HG02678 (cell line): Measurements from ENCODE around the gene ZC3H14.
"Not testable (repeated sequence)": the region's sequence is repeated elsewhere in the genome, so short reads cannot be mapped to it uniquely, and the experiment has no call there.

Experiments used
- ATAC-seq: cut with Tn5 transposase; IDR thresholded peaks from one replicate; pipeline ENCODE4 v1.9.1; 2021; ENCODE audit warnings: mild to moderate bottlenecking, moderate library complexity; ENCODE audit not compliant: unreplicated experiment

ZC3H14 gene, protein sequence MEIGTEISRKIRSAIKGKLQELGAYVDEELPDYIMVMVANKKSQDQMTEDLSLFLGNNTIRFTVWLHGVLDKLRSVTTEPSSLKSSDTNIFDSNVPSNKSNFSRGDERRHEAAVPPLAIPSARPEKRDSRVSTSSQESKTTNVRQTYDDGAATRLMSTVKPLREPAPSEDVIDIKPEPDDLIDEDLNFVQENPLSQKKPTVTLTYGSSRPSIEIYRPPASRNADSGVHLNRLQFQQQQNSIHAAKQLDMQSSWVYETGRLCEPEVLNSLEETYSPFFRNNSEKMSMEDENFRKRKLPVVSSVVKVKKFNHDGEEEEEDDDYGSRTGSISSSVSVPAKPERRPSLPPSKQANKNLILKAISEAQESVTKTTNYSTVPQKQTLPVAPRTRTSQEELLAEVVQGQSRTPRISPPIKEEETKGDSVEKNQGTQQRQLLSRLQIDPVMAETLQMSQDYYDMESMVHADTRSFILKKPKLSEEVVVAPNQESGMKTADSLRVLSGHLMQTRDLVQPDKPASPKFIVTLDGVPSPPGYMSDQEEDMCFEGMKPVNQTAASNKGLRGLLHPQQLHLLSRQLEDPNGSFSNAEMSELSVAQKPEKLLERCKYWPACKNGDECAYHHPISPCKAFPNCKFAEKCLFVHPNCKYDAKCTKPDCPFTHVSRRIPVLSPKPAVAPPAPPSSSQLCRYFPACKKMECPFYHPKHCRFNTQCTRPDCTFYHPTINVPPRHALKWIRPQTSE

GRCh38 chr14:88562831-88563686 is at the start of gene ZC3H14:
Gene ZC3H14 (plus strand): TSS chr14:88563037. CDS start chr14:88563134, 97 bp downstream.
- peak; percentile 94 for ATAC-seq

- ATAC-seq: no peak
These were observed 47.2 kb upstream of the ZC3H14 start for GRCh38 chr14:88515499-88516221.

GRCh38 chr14:88516861-88517357 is 45.9 kb upstream of the ZC3H14 start:
- ATAC-seq: no peak

DNA sequence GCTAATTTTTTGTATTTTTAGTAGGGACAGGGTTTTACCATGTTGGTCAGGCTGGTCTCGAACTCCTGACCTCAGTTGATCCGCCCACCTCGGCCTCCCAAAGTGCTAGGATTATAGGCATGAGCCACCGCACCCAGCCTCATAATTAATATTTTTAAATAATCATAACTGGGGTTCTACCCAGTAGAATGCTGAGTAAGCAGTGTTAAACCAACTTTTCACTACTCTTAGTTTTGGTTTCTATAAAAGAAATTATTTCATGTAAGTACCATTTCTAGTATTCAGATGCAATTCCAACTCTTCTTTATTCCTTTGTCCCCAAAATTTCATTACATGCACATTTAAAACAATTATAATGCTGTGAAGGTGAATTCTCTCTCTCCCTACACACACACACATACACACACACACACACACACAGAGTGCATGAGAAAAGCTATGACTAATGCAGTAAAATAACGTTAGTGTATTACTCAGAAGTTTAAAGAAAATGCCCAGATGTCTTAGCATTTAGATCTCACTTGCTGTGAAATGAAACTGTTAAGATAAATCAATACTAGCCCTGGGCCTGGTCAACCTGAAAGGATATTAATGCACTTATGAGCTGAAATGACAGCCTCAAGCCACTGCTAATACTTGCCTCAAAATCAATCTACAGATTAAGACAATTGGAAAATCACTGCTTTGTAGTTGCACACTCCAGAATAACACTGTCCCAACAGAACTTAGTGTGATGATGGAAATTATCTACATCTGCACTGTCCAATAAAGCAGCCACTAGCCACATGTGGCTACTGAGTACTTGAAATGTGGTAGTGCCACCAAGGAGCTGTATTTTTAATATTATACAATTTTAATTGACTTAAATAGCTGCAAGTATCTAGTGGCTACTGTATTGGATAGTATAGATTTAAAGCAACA is 44.0 kb upstream of the ZC3H14 start:
- no peak for ATAC-seq

- no peak for ATAC-seq
These were observed 42.9 kb upstream of the ZC3H14 start for GRCh38 chr14:88519907-88520306.

GRCh38 chr14:88521818-88522217 is 41.0 kb upstream of the ZC3H14 start:
- ATAC-seq: no peak

- ATAC-seq: no peak
These were observed 40.4 kb upstream of the ZC3H14 start for GRCh38 chr14:88522393-88522792.

DNA sequence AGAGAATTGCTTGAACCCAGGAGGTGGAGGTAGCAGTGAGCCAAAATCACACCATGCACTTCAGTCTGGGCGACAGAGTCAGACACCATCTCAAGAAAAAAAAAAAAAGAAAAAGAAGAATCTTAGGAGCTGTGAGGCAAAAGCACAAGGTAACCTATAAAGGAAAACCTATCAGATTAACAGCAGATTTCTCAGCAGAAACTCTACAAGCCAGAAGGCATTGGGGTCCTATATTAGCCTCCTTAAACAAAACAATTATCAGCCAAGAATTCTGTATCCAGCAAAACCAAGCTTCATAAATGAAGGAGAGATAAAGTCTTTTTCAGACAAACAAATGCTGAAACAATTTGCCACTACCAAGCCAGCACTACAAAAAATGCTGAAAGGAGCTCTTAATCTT is 32.9 kb upstream of the ZC3H14 start:
- ATAC-seq: not testable (repeated sequence)

DNA sequence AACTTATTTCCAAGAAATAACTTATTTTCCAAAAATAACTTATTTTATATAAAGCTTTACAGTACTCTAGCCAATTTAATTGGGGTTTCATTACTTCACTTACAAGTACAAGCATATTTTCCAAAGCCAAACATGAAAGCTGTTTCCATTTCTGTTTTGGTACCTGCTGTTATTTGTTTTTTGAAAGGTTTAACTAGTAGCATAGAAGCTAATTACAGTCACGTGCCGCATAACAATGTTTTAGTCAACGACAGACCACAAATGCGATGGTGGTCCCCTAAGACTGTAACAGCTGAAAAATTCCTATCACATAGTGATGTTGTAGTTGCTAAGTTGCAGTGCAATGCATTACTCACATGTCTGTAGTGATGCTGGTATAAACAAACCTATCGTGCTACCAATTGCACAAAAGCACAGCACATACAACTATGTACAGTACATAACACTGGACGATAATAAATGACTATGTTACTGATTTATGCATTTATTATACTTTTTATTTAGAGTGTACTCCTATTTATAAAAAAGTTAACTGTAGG is 29.7 kb upstream of the ZC3H14 start:
- no peak for ATAC-seq

- no peak for ATAC-seq
These were observed 27.7 kb upstream of the ZC3H14 start for GRCh38 chr14:88535149-88535548.

GRCh38 chr14:88535813-88536212 is 27.0 kb upstream of the ZC3H14 start:
- ATAC-seq: no peak

DNA sequence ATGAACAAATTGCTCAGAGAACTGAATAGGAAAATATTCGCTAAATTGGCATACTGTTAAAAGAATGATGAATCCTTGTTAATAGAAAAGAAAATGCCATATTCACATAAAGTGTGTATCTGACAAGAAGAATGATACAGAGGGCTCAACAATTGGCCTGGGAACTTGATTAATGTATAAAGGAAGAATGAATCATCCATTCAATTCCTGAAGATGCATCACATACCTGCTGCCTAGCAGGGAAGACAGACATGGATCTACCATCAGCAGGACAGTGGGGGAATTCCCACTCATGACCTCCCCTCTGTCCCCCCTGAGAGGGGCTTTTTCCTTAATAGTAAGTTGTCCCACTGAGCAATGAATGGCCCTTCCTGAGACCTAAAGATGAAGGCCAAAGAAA is 21.5 kb upstream of the ZC3H14 start:
- no peak for ATAC-seq

- ATAC-seq: no peak
These were observed 19.7 kb upstream of the ZC3H14 start for GRCh38 chr14:88542857-88543795.

DNA sequence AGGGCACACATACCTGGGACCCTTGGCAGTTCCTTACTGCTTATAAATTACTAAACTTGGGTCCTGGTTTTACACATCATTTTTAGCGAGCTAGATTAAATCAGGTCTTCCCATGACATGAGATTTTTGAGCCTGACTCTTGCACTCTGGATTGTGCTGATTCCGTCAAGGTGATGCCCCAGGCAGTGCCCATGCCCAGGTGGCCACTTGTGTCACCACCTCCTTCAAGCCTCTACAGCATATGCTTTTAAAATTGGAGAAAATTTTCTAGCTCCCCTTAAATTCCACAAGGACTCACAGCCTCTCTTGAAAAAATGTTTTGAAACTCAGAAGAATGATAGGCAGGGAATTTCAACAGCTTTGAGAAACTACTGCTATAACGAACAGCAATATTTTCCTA is 17.6 kb upstream of the ZC3H14 start:
- no peak for ATAC-seq

- ATAC-seq: no peak
These were observed 16.0 kb upstream of the ZC3H14 start for GRCh38 chr14:88546621-88547385.

GRCh38 chr14:88547386-88547780 is 15.5 kb upstream of the ZC3H14 start:
- no peak for ATAC-seq

GRCh38 chr14:88550078-88550477 is 12.8 kb upstream of the ZC3H14 start:
- no peak for ATAC-seq
